Muscle of back (tissue), 11 donors: ENCODE measurements around the gene HNRNPD. TPM values are rescaled to one million over a fixed set of nuclear protein-coding genes. Genes with fewer than 3 reads are reported as not detected.
"Not testable (repeated sequence)": the region's sequence is repeated elsewhere in the genome, so short reads cannot be mapped to it uniquely, and the experiment has no call there.

Source experiments
- DNase-seq, 3 donors: peaks; one replicate each; pipeline versions ENCODE4 v3.0.0 to v3.0.0-alpha.2; 2013
- polyA plus RNA-seq, 10 donors: library from polyadenylated mRNA; unstranded; fragments of 120-200 nt; gene quantifications; one replicate each; pipeline ENCODE4 v1.2.1, GENCODE V29; 2013; ENCODE audit not compliant: insufficient read length in 10 of 10

Gene HNRNPD
- polyA plus RNA-seq, 10 donors, result 255 to 373 (median 304) TPM

DNA sequence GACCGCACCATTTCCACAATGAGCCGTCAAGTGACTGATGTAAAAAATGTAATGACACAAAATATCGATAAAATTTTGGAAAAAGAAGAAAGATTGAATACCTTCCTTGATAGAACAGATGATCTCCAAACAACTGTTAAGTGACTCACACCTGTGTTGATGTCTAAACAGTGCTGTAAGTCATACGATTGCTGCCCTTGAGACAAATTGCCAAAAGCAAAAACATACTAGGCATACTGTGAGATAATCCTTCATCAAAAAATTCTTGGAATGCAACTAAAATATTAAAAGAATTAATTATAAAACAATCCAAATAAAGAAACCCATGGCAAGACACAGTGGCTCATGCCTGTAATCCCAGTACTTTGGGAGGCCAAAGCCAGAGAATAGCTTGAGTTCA, 53.4 kb downstream of the HNRNPD start:
- DNase-seq, result no peak

DNA sequence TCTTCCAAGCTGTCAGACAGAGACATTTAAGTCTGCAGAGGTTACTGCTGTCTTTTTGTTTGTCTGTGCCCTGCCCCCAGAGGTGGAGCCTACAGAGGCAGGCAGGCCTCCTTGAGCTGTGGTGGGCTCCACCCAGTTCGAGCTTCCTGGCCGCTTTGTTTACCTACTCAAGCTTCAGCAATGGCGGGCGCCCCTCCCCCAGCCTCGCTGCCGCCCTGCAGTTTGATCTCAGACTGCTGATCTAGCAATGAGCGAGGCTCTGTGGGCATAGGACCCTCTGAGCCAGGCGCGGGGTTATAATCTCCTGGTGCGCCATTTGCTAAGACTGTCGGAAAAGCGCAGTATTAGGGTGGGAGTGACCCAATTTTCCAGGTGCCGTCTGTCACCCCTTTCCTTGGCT, 70.7 kb downstream of the HNRNPD start:
- DNase-seq, result not testable (repeated sequence)

Other genes starting within 250 kb of the HNRNPD start
- 100 to 1,000 TPM; 332 to 451 (median 383) TPM for gene HNRNPDL, start 56.5 kb upstream of the HNRNPD start, polyA plus RNA-seq
- gene ENOPH1, start 56.6 kb upstream of the HNRNPD start, polyA plus RNA-seq, result 10 to 100 TPM; 30.8 to 42.8 (median 33.6) TPM
- gene TMEM150C, start 188.0 kb upstream of the HNRNPD start, polyA plus RNA-seq, result 1 to 10 TPM; 2.1 to 5.6 (median 3.6) TPM